ENCODE data around the gene TMEM44. TPM values are rescaled to one million over a fixed set of nuclear protein-coding genes. Genes with fewer than 3 reads are reported as not detected.

The TMEM44 gene
- total and polyA plus RNA-seq, 9 of the 15 experiments (the other 6 are each of a cell fraction or from before 2014, with no cell fraction given): 0.53 to 18.1 (median 11.3) TPM

GRCh38 chr3:194552327-194552949 lies 80.8 kb downstream of the TMEM44 start (continued):
- TF ChIP-seq ARID3A (IDR thresholded peaks at IDR 0.05; ENCODE audit: borderline replicate concordance, low read depth, low read length) (no peak), NELFE (IDR thresholded peaks at IDR 0.05; ENCODE audit: insufficient read depth, insufficient read length) (no peak), TAL1 (IDR thresholded peaks at IDR 0.05) (no peak), MAFG (tag; conservative IDR thresholded peaks at IDR 0.05) (peak; percentile 97), HDGF (IDR thresholded peaks at IDR 0.05) (no peak), CBX5 (IDR thresholded peaks at IDR 0.05; ENCODE audit: borderline replicate concordance, low read depth) (no peak), BMI1 (IDR thresholded peaks at IDR 0.05; ENCODE audit: low read length) (no peak), TBP (optimal IDR thresholded peaks at IDR 0.05; ENCODE audit: low read depth, low read length) (no peak), NFE2L1 (tag; IDR thresholded peaks at IDR 0.05; ENCODE audit: borderline replicate concordance, low read depth) (peak; percentile 87), ZNF318 (IDR thresholded peaks at IDR 0.05; ENCODE audit: borderline replicate concordance in 1 of 2, low read depth in 1 of 2) (no peak), IRF1 (CRISPR knock-in tag; IDR thresholded peaks at IDR 0.05; ENCODE audit: borderline replicate concordance) (no peak), ZNF778 (CRISPR knock-in tag; IDR thresholded peaks at IDR 0.05) (no peak), CREM (IDR thresholded peaks at IDR 0.05; ENCODE audit: low read depth) (no peak), ZNF316 (IDR thresholded peaks at IDR 0.05) (peak; percentile 98), MITF (IDR thresholded peaks at IDR 0.05) (no peak), ZSCAN29 (IDR thresholded peaks at IDR 0.05) (no peak), SMARCC2 (IDR thresholded peaks at IDR 0.05; ENCODE audit: low read depth) (no peak)
